SK-N-SH treated with all-trans-retinoic acid at 6 μM for 48 hours (cell line): ENCODE results near the gene CCDC78.

ENCODE experiments used
- ATAC-seq: fragments of 200-7000 bp; cut with Tn5 transposase; 3 replicates; pipeline ENCODE4 v1.9.1; 2020; ENCODE audit warnings: mild to moderate bottlenecking, moderate library complexity
- ARNTL ChIP-seq: fragments of 450-650 bp; formaldehyde crosslinking; IDR thresholded peaks from 2 replicates; pipeline ENCODE4 v1.5.0; 2020; ENCODE audit warnings: low read depth, mild to moderate bottlenecking, moderate library complexity, borderline replicate concordance
- CSDC2 ChIP-seq: fragments of 250-450 bp; sonication (Bioruptor Pico); IDR thresholded peaks from 2 replicates; pipeline ENCODE4 v1.5.0; 2020; ENCODE audit warnings: mild to moderate bottlenecking, moderate library complexity
- ESRRG ChIP-seq: fragments of 250-450 bp; sonication (Bioruptor Pico); IDR thresholded peaks from 2 replicates; pipeline ENCODE4 v1.6.1; 2021; ENCODE audit warnings: mild to moderate bottlenecking
- GLIS3 ChIP-seq: fragments of 250-450 bp; sonication (Bioruptor Pico); IDR thresholded peaks from 2 replicates; pipeline ENCODE4 v1.5.0; 2020; ENCODE audit warnings: mild to moderate bottlenecking, moderate library complexity
- ISL1 ChIP-seq: fragments of 250-450 bp; sonication (Bioruptor Pico); IDR thresholded peaks from 2 replicates; pipeline ENCODE4 v2.1.2; 2022; ENCODE audit warnings: mild to moderate bottlenecking, moderate library complexity
- OSR1 ChIP-seq: fragments of 250-450 bp; sonication (Bioruptor Pico); IDR thresholded peaks from 2 replicates; pipeline ENCODE4 v1.8.0; 2022; ENCODE audit warnings: moderate library complexity, mild to moderate bottlenecking, inconsistent platforms
- PATZ1 ChIP-seq: fragments of 250-450 bp; sonication (Bioruptor Pico); IDR thresholded peaks from 2 replicates; pipeline ENCODE4 v1.8.0; 2020; ENCODE audit warnings: mild to moderate bottlenecking, moderate library complexity, borderline replicate concordance
- POU6F1 ChIP-seq: fragments of 250-450 bp; sonication (Bioruptor Pico); IDR thresholded peaks from 2 replicates; pipeline ENCODE4 v1.8.0; 2021; ENCODE audit warnings: low read depth, mild to moderate bottlenecking, moderate library complexity, borderline replicate concordance
- PPARA ChIP-seq: fragments of 250-450 bp; sonication (Bioruptor Pico); IDR thresholded peaks from 2 replicates; pipeline ENCODE4 v1.5.0; 2020; ENCODE audit warnings: mild to moderate bottlenecking, borderline replicate concordance
- RARB ChIP-seq: fragments of 250-450 bp; sonication (Bioruptor Pico); IDR thresholded peaks from 2 replicates; pipeline ENCODE4 v1.8.0; 2021; ENCODE audit warnings: mild to moderate bottlenecking, moderate library complexity
- SNAI2 ChIP-seq: fragments of 250-450 bp; sonication (Bioruptor Pico); IDR thresholded peaks from 2 replicates; pipeline ENCODE4 v1.5.0; 2020; ENCODE audit warnings: mild to moderate bottlenecking, moderate library complexity
- TCF4 ChIP-seq: fragments of 250-450 bp; sonication (Bioruptor Pico); IDR thresholded peaks from 2 replicates; pipeline ENCODE4 v1.8.0; 2021; ENCODE audit warnings: mild to moderate bottlenecking, moderate library complexity, borderline replicate concordance
- TOX ChIP-seq: fragments of 250-450 bp; sonication (Bioruptor Pico); IDR thresholded peaks from 2 replicates; pipeline ENCODE4 v1.8.0; 2021; ENCODE audit warnings: mild to moderate bottlenecking, moderate library complexity, borderline replicate concordance
- TSHZ2 ChIP-seq: fragments of 250-450 bp; sonication (Bioruptor Pico); IDR thresholded peaks from 2 replicates; pipeline ENCODE4 v1.5.0; 2020; ENCODE audit warnings: mild to moderate bottlenecking, moderate library complexity
- ZC3H10 ChIP-seq: fragments of 250-450 bp; sonication (Bioruptor Pico); IDR thresholded peaks from 2 replicates; pipeline ENCODE4 v1.5.1; 2021; ENCODE audit warnings: mild to moderate bottlenecking, moderate library complexity
- ZFP3 ChIP-seq: fragments of 250-450 bp; sonication (Bioruptor Pico); IDR thresholded peaks from 2 replicates; pipeline ENCODE4 v1.5.0; 2020; ENCODE audit warnings: mild to moderate bottlenecking, moderate library complexity
- ZFP30 ChIP-seq: fragments of 450-650 bp; formaldehyde crosslinking; IDR thresholded peaks from 2 replicates; pipeline ENCODE4 v1.5.0; 2022; ENCODE audit warnings: mild to moderate bottlenecking, moderate library complexity
- ZNF565 ChIP-seq: fragments of 450-650 bp; formaldehyde crosslinking; conservative IDR thresholded peaks from 2 replicates; pipeline ENCODE4 v1.5.0; 2020; ENCODE audit warnings: low read depth, mild to moderate bottlenecking, moderate library complexity
- ZNF70 ChIP-seq: fragments of 450-650 bp; formaldehyde crosslinking; IDR thresholded peaks from 2 replicates; pipeline ENCODE4 v1.5.0; 2020; ENCODE audit warnings: mild to moderate bottlenecking, moderate library complexity
- ZNF8 ChIP-seq: fragments of 450-650 bp; formaldehyde crosslinking; IDR thresholded peaks from 2 replicates; pipeline ENCODE4 v1.5.0; 2020; ENCODE audit warnings: mild to moderate bottlenecking, moderate library complexity
- TF ChIP-seq, protein P1 (sequence below): fragments of 250-450 bp; sonication (Bioruptor Pico); IDR thresholded peaks from 2 replicates; pipeline ENCODE4 v1.5.1; 2021; ENCODE audit warnings: mild to moderate bottlenecking, moderate library complexity
- TF ChIP-seq, protein P2 (sequence below): fragments of 250-450 bp; sonication (Bioruptor Pico); IDR thresholded peaks from 2 replicates; pipeline ENCODE4 v1.5.1; 2020; ENCODE audit warnings: low read depth, mild to moderate bottlenecking, moderate library complexity

CCDC78 gene

GRCh38 chr16:735982-736453 is 9.8 kb upstream of the CCDC78 start:
- TF ChIP-seq ZC3H10, result no peak
- TF ChIP-seq ARNTL, result no peak
- no peak for TF ChIP-seq ZFP30
- TF ChIP-seq POU6F1 (CRISPR knock-in tag), result no peak
- TF ChIP-seq ZNF8 (CRISPR knock-in tag), result no peak
- no peak for TF ChIP-seq RARB (CRISPR knock-in tag)
- TF ChIP-seq OSR1, result no peak
- no peak for TF ChIP-seq ZFP3 (CRISPR knock-in tag)
- TF ChIP-seq CSDC2 (CRISPR knock-in tag), result no peak
- TF ChIP-seq, all 23 proteins: peak for 0
- ATAC-seq, result no peak

DNA sequence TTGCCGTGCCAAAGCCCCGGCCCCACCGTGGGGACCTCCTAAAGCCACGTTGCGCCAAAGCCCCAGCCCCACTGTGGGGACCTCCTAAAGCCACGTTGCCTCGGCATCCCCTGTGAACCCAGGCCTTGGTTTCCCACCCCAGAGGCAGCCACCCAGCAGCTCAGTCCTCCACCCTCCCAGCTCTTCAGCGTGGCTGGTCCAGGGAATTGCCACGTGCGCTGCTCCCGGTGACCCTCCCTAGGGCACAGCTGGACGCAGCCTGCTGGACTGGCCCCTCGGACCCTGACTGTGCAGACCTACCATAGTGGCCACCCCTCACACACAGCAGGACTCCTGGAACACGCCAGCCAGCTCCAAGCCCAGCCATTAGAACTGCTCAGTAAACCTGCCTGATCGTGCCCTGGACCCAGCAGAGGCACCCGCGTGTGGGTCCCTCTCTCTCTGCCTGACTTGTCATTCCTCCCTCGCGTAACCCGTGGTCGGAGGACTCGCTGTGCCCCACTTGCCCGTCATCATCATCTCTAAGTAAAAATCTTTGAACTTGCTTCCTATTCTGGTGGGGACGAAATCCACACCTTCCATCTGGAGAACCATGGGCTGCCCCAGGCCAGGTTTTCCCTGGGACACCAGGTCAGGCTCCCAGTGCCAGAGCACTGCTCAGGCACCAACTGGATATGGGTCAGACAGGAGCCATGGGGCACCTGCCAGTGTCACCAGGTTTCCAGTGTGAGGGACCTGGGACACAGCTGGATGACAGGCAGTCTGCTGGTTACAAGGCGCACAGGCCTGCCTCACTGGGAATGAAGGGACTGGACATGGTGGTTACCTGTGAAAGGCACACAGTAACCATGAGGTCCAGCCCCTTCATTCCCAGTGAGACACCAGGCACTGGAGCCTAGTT is 9.0 kb upstream of the CCDC78 start:
- TF ChIP-seq RARB (CRISPR knock-in tag), result no peak
- TF ChIP-seq PPARA (CRISPR knock-in tag), result no peak
- no peak for TF ChIP-seq OSR1
- TF ChIP-seq GLIS3 (CRISPR knock-in tag), result no peak
- TF ChIP-seq, protein P1, sequence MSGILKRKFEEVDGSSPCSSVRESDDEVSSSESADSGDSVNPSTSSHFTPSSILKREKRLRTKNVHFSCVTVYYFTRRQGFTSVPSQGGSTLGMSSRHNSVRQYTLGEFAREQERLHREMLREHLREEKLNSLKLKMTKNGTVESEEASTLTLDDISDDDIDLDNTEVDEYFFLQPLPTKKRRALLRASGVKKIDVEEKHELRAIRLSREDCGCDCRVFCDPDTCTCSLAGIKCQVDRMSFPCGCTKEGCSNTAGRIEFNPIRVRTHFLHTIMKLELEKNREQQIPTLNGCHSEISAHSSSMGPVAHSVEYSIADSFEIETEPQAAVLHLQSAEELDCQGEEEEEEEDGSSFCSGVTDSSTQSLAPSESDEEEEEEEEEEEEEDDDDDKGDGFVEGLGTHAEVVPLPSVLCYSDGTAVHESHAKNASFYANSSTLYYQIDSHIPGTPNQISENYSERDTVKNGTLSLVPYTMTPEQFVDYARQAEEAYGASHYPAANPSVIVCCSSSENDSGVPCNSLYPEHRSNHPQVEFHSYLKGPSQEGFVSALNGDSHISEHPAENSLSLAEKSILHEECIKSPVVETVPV, result no peak
- no peak for TF ChIP-seq ZNF70 (CRISPR knock-in tag)
- no peak for TF ChIP-seq ARNTL
- no peak for TF ChIP-seq ISL1 (CRISPR knock-in tag)
- TF ChIP-seq TCF4 (CRISPR knock-in tag), result no peak
- no peak for ATAC-seq

DNA sequence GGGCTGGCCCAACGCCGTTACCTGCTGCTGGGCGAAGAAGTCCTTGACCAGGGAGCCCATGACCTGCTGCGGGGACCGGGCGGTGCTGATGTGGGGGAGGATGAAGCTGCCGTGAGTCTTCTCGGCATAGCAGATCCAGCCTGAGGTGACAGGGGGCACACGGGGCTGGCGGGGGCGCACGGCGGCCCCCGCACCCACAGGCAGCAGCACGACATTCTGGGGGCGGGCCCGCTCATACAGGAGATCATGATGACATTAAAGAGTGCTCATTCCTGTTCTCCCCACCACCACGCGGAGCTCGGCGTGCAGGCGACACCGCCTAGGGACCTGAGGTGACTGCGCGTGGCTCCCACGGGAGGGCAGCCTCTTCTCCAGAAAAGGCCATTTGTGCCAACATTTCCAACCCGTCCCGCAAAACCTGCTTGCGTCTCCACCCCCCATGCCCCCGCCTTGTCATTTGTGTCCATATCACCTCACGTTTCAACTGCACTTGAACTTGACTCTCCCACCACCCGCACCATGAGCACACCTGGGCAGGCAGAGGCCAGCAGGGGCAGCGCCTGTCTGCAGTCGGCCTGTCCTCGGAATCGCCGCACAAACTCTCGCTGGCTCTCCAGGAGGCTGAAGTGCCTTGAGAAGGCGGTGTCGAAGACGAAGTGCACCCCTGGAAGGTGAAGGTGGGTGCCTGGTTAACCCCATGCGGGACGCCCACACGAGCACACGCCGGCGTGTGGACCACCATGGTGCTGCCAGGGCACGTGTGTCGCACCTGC is 8.2 kb upstream of the CCDC78 start:
- TF ChIP-seq PATZ1 (CRISPR knock-in tag) (no peak), PPARA (CRISPR knock-in tag) (no peak), ARNTL (no peak), ZNF70 (CRISPR knock-in tag) (no peak), ZNF565 (CRISPR knock-in tag) (no peak), TCF4 (CRISPR knock-in tag) (no peak), CSDC2 (CRISPR knock-in tag) (no peak), ZFP3 (CRISPR knock-in tag) (no peak), GLIS3 (CRISPR knock-in tag) (no peak), OSR1 (no peak), ESRRG (CRISPR knock-in tag) (no peak), ZNF8 (CRISPR knock-in tag) (no peak), ZFP30 (no peak), ISL1 (CRISPR knock-in tag) (no peak), POU6F1 (CRISPR knock-in tag) (no peak), TSHZ2 (CRISPR knock-in tag) (no peak), SNAI2 (CRISPR knock-in tag) (no peak), TOX (CRISPR knock-in tag) (no peak)
- TF ChIP-seq, protein P2, sequence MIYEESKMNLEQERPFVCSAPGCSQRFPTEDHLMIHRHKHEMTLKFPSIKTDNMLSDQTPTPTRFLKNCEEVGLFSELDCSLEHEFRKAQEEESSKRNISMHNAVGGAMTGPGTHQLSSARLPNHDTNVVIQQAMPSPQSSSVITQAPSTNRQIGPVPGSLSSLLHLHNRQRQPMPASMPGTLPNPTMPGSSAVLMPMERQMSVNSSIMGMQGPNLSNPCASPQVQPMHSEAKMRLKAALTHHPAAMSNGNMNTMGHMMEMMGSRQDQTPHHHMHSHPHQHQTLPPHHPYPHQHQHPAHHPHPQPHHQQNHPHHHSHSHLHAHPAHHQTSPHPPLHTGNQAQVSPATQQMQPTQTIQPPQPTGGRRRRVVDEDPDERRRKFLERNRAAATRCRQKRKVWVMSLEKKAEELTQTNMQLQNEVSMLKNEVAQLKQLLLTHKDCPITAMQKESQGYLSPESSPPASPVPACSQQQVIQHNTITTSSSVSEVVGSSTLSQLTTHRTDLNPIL (CRISPR knock-in tag), result no peak
- ATAC-seq, result no peak
